Fibroblast of peridontal ligament (primary cell): ENCODE data around the gene NCBP2L.

Experiments
- DNase-seq: peaks from one replicate; pipeline ENCODE4 v3.0.0-alpha.2; 2010; ENCODE audit errors: extremely low read depth

NCBP2L gene

GRCh38 chrX:107752714-107753113, 24.8 kb upstream of the NCBP2L start:
- DNase-seq: no peak

DNA sequence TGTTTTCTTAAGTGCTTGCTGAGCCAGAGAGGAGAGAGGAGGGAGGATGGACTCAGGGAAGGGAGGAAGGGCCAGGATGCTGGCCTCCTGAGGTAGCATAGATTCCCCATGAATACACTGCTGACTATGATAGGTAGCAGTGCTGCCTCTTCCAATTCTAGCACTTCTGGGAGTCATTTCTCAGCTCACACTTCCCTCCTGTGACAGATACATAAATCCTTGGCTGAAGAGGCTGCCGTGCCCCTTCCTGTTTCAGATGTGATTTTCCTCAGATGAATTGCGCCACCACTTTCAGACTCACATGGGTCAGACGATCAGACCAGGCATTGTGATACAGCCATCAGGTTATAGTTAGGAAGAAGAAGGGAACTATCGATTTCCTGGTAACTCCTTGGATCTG, 24.3 kb upstream of the NCBP2L start:
- DNase-seq: no peak

- no peak for DNase-seq
Measured at GRCh38 chrX:107755721-107756120, 21.8 kb upstream of the NCBP2L start.

- DNase-seq: no peak
Measured at GRCh38 chrX:107758231-107758766, 19.2 kb upstream of the NCBP2L start.

GRCh38 chrX:107760304-107761077, 17.0 kb upstream of the NCBP2L start:
- DNase-seq: no peak

DNA sequence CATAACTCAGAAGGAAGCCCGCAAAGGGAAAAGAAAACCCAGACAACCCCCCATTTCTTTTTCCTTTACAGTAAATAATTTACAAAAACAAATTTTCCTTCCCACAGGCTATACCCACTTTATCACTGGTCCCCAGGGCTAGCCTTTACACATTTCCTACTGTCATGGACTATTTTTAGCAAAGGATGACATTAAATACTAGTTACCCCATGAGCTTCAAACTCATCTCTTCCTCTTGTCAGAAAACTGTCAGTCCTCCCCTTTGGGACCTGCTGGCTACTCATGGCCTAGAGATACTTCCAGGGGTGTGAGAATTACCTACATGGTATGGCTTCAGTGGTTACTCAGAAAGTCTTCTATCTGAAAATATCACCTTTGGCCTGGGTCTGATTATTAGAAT, 13.9 kb upstream of the NCBP2L start:
- no peak for DNase-seq

GRCh38 chrX:107764845-107765608, 12.5 kb upstream of the NCBP2L start:
- no peak for DNase-seq

GRCh38 chrX:107766470-107767150, 10.9 kb upstream of the NCBP2L start:
- DNase-seq: peak; percentile 4

DNA sequence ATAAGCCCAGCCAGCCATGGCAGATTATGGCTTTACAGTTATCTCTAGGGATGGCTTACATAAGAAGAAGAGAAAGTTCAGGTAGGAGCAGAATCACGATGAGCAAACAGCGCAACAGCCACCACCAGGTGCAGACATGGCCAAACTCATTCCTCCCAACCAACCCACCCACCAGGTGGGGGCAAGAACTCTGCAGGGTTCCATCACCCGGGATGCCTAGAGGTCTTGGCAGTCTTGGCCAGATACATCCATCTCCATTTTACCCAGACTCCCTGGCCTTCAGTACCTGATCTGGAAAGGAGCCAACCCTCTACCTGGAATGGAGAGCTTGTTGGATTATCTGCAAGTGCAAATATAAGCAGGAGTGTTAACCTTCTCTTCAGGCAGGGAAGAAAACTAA, 9.5 kb upstream of the NCBP2L start:
- no peak for DNase-seq

DNA sequence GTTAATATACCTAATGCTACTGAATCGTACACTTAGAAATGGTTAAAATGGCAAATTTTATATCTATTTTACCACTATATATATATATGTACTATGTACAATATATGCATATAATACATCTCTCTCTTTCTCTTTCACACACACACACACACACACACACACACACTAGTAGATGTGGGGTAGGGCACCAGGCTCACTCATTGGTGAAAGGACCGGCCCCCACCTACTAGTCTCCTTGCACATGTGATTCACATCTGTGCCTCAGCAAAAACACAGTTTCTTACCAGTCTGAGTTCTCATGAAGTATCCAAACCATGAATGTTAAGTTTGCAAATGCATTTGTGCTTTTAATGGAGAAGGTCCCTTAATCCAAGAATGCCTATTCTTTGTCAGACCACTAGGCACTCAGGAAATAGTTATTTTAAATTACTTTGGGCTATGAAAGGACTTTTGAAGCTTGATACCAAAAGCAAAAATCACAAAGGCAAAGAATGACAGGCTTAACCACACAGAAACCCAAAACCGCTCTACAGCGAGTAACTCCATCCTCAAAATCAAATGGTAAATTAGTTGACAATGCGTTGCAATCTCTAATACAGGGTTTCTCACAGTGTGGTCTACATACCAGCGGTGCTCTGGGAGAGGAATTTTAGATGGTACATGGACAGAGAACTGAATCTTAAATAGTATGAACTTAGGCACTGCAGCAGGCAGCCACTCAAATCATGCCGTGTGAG, 7.8 kb upstream of the NCBP2L start:
- no peak for DNase-seq

GRCh38 chrX:107773206-107773605, 4.3 kb upstream of the NCBP2L start:
- no peak for DNase-seq

GRCh38 chrX:107773906-107774435, 3.6 kb upstream of the NCBP2L start:
- DNase-seq: no peak

- no peak for DNase-seq
Measured at GRCh38 chrX:107775000-107775733, 2.4 kb upstream of the NCBP2L start.

DNA sequence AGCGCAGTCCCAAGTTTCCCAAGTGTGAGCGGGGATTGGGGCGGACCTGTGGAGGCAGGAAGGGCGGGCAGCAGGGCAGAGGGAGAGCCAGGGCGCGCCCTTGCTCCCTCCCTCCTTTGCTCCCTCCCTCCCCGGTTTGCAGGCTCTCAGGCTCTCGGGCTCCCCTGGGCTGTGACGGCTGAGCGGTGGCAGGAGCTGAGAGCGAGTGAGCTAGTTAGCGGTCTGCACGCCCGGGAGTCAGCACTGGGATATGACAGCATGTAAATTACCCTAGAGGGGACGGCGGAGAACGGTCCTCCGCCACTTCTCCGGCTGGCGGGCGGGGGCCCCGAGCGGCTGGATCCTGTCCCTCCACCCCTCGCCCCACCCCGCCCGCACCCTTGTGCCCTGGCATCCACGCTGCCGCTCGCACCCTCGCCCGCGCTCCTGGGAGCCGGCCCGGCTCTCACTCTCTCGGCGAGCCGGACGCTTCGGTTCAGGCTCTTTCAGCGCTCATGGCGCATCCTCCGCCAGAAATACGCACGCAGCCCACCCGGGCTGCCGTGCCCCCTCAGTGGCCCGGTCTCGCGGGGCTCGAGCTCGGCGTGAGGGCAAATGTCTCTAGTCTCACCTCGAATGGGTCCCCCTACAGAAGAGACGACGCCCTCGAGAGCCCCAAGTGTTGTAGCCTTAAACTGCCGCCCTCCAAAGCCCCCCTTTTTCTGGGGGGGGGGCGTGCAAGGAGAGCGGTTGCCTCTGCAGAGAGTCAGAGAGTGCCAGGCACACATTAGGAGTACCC, 1.6 kb upstream of the NCBP2L start, which contains the start of gene TSC22D3:
TSS of gene TSC22D3 (minus strand) at position 54 of the 778 bp plus-strand sequence. CDS start 368 bp downstream, outside the sequence.
- DNase-seq: peak; percentile 7

GRCh38 chrX:107776649-107777535, 641 bp upstream of the NCBP2L start:
- peak; percentile 87 for DNase-seq

DNA sequence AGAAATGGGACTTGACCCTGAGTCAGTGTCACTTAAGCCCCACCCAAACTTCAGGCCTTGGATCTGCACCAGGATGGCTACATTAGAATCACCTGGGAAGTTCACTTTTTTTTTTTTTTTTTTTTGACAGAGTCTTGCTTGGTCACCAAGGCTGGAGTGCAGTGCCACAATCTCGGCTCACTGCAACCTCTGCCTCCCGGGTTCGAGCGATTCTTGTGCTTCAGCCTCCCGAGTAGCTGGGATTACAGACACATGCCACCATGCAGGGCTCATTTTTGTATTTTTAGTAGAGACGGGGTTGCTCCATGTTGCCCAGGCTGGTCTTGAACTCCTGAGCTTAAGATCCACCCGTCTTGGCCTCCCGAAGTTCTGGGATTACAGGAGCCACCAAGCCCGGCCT, 3.0 kb downstream of the NCBP2L start:
- no peak for DNase-seq

GRCh38 chrX:107787827-107788226, 10.3 kb downstream of the NCBP2L start:
- no peak for DNase-seq

GRCh38 chrX:107804427-107804826, 26.9 kb downstream of the NCBP2L start:
- no peak for DNase-seq

DNA sequence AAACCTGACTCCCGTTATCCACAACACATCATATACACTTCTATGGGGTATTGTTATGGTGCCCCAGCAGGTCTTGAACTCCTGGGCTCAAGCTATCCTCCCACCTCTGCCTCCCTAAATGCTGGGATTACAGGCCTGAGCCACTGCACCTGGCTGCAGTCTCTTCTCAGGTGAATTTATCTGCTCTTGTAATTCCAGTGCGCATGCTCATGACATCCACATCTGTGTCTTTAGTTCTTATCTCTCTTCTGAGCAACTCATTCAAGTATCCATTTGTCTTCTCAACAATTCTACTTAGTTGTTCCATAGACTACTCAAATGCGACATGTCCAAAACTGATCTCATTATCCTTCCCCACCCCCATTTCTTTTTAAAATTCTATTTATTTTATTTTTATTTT, 27.6 kb downstream of the NCBP2L start:
- DNase-seq: no peak
